ENCODE data around the gene SMIM3.

The SMIM3 gene

DNA sequence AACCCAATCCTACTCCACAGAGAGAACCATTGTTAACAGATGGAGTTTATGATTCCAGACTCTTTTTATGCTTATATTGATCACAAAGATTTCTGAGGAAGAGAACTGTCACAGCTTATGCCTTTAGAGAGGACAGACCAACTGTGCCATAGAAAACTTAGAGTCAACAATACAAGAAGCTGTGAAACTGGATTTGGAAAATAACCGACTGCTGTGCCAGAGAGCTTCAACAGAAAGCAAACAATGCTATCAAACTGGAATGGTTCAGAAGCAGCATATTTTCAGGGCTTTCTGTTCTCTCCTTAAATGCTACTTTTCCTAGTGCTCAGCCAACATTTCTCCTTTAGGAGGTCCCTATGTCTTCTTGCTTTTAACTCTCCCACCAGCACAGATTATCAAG lies 24.7 kb upstream of the SMIM3 start:
- Histone ChIP-seq H3K4me3 (replicated peaks; ENCODE audit: low read depth, low read length) (no peak overlapping the region), H3K27me3 (replicated peaks; ENCODE audit: control insufficient read depth, insufficient read depth, low read length) (no peaks in the 10 kb centered on the region), H3K36me3 (ENCODE audit: control insufficient read depth, insufficient read depth, low read length) (no peaks in the 10 kb centered on the region)
- TF ChIP-seq, protein P1, sequence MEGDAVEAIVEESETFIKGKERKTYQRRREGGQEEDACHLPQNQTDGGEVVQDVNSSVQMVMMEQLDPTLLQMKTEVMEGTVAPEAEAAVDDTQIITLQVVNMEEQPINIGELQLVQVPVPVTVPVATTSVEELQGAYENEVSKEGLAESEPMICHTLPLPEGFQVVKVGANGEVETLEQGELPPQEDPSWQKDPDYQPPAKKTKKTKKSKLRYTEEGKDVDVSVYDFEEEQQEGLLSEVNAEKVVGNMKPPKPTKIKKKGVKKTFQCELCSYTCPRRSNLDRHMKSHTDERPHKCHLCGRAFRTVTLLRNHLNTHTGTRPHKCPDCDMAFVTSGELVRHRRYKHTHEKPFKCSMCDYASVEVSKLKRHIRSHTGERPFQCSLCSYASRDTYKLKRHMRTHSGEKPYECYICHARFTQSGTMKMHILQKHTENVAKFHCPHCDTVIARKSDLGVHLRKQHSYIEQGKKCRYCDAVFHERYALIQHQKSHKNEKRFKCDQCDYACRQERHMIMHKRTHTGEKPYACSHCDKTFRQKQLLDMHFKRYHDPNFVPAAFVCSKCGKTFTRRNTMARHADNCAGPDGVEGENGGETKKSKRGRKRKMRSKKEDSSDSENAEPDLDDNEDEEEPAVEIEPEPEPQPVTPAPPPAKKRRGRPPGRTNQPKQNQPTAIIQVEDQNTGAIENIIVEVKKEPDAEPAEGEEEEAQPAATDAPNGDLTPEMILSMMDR (IDR thresholded peaks at IDR 0.05; ENCODE audit: insufficient read depth, low read length, poor library complexity, severe bottlenecking) = no peak
- no peak for DNase-seq (ENCODE audit: extremely low read depth, insufficient read length)

DNA sequence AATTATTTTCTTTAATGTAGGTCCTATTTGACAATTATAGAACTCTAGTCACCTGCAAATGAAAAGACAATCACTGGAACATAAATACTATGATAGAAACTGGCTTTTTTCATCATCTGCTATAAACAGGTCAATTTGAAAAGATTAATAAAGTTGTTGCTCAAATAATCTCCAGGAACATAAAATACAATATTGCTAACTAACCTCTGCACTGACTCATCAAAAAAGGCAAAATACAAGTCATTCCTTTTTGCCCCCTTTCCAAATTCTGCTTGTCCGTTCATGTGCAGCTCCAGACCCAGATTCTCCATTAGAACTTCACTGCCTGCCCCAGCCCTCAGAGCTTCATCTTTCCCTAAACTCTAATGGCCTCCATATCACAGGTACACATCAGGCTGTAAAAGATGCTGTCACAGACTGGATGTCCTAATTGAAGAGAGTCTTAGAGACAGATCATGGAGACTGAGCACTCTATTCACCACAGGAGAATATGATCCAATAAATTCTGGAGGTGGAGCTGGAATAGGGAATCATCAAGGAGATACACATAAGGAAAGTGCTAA lies 21.4 kb upstream of the SMIM3 start:
- DNase-seq (ENCODE audit: extremely low read depth, insufficient read length) = no peak
- Histone ChIP-seq H3K27me3 (replicated peaks; ENCODE audit: control insufficient read depth, insufficient read depth, low read length) (no peaks in the 10 kb centered on the region), H3K4me3 (replicated peaks; ENCODE audit: low read depth, low read length) (peak overlapping the region; percentile 92), H3K36me3 (ENCODE audit: control insufficient read depth, insufficient read depth, low read length) (no peaks in the 10 kb centered on the region)
- TF ChIP-seq, protein P1 (IDR thresholded peaks at IDR 0.05; ENCODE audit: insufficient read depth, low read length, poor library complexity, severe bottlenecking) = no peak

DNA sequence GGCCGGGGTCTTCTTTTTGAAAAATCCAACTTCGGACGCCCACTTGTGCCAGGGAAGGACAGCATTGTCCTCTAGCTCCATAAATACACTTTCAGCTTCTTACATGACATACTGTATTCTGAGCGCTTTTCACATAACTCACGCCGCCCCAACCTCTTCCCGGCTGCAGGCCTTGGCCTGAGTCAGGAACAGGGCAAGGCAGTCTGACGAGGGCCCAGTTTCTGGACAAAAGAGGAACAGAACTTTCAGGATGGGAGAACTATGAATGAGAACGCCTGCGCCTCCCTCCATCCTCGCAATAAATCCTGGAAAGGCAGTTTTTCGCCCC lies 20.4 kb upstream of the SMIM3 start:
- TF ChIP-seq, protein P1 (IDR thresholded peaks at IDR 0.05; ENCODE audit: insufficient read depth, low read length, poor library complexity, severe bottlenecking) = no peak
- Histone ChIP-seq H3K27me3 (replicated peaks; ENCODE audit: control insufficient read depth, insufficient read depth, low read length) (no peaks in the 10 kb centered on the region), H3K4me3 (replicated peaks; ENCODE audit: low read depth, low read length) (peak overlapping the region; percentile 92), H3K36me3 (ENCODE audit: control insufficient read depth, insufficient read depth, low read length) (no peaks in the 10 kb centered on the region)
- DNase-seq (ENCODE audit: extremely low read depth, insufficient read length) = no peak

DNA sequence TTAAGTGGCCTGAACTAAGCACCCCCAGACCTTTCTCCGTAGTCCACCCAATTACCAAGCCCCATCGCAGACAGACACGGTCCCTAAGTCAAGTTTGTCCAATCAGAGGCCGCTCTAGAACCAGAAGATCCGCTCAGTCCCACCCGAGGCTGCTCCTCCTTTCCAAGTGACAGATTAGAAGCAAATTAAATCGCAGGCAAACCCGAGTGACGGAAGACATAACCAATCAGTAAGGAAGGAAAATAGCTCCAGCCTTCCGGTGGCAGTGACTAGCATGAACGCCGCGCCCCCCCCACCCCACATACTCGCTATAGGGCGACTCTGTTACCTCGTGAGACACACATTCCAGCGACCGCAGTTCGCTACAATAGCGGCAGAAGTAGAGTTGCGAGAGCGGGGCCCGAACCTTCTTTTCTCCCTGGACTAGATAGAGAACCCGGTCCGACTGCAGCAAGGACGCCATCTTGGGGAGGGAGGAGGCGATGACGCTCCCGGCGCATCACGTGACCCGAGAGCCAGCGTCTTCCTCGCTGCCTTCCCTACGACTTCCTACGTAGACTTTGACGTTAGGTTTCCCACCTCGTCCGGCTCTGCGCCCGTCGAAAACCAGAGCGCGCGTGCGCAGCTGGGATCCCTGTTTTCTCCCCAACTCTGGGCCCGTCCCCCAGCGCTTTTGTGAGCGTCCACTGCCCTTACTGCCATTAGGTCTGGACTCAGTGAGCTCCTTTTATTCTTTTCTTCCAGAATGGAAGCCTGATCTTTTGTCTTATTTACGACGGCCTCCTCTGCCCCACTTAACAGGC lies 19.8 kb upstream of the SMIM3 start, which contains the start of gene DCTN4:
Gene DCTN4 (minus strand): TSS at position 487 of the 803 bp plus-strand sequence. CDS start 24 bp downstream, at position 463.
- peak; percentile 96 for DNase-seq (ENCODE audit: extremely low read depth, insufficient read length)
- H3K27me3 ChIP-seq (replicated peaks; ENCODE audit: control insufficient read depth, insufficient read depth, low read length) = no peaks in the 10 kb centered on the region
- H3K4me3 ChIP-seq (replicated peaks; ENCODE audit: low read depth, low read length) = peak within 1 kb of the TSS; percentile 92
- TF ChIP-seq, protein P1 (IDR thresholded peaks at IDR 0.05; ENCODE audit: insufficient read depth, low read length, poor library complexity, severe bottlenecking) = no peak
- no peaks in the 10 kb centered on the region for H3K36me3 ChIP-seq (ENCODE audit: control insufficient read depth, insufficient read depth, low read length)

DNA sequence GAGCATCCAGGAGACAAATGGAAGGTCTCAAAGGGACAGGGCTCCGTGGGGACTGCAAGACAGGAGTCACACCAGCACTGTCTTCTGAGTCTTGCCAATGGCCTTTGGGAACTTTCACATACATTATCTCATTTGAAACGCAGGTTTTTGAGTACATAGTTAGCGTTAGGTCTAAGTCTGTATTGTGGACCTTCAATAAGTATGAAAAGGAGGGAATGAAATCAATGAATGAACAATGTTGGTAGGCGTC lies 19.3 kb upstream of the SMIM3 start:
- peak overlapping the region; percentile 92 for H3K4me3 ChIP-seq (replicated peaks; ENCODE audit: low read depth, low read length)
- no peaks in the 10 kb centered on the region for H3K36me3 ChIP-seq (ENCODE audit: control insufficient read depth, insufficient read depth, low read length)
- DNase-seq (ENCODE audit: extremely low read depth, insufficient read length) = no peak
- TF ChIP-seq, protein P1 (IDR thresholded peaks at IDR 0.05; ENCODE audit: insufficient read depth, low read length, poor library complexity, severe bottlenecking) = no peak
- H3K27me3 ChIP-seq (replicated peaks; ENCODE audit: control insufficient read depth, insufficient read depth, low read length) = no peaks in the 10 kb centered on the region
